Left ventricle myocardium inferior (tissue), 1 donor: ENCODE measurements around the gene TOPAZ1. TPM values are rescaled to one million over a fixed set of nuclear protein-coding genes. Genes with fewer than 3 reads are reported as not detected.

ENCODE experiments used
- DNase-seq: peaks from one replicate; pipeline ENCODE4 v3.0.0-alpha.2; 2020
- H3K27ac ChIP-seq: fragments of 200-600 bp; replicated peaks from 2 replicates; pipeline ENCODE4 v1.8.0; 2021
- H3K27me3 ChIP-seq: fragments of 200-600 bp; 2 replicates; pipeline ENCODE4 v1.8.0; 2021; ENCODE audit warnings: low read depth
- H3K36me3 ChIP-seq: fragments of 200-600 bp; 2 replicates; pipeline ENCODE4 v1.8.0; 2021
- H3K4me1 ChIP-seq: fragments of 200-600 bp; 2 replicates; pipeline ENCODE4 v1.8.0; 2021
- H3K4me3 ChIP-seq: fragments of 200-600 bp; 2 replicates; pipeline ENCODE4 v1.8.0; 2021; ENCODE audit warnings: mild to moderate bottlenecking, moderate library complexity
- H3K9me3 ChIP-seq: fragments of 200-600 bp; replicated peaks from 2 replicates; pipeline ENCODE4 v1.8.0; 2021
- intact Hi-C: fragments of 100-400 bp; cut with micrococcal nuclease; formaldehyde crosslinking; loops from one replicate; pipeline ENCODE4 v1.11.0; 2022
- total RNA-seq: library from RNA; stranded (reverse); fragmentation: NEBNext Ultra II Directional; extraction: Animal tissue kit (Norgen Biotek cat#: 25700); gene quantifications from one replicate; pipeline ENCODE4 v1.2.1, GENCODE V29; 2021
- TF ChIP-seq, protein P1 (sequence below): fragments of 200-600 bp; IDR thresholded peaks from 2 replicates; pipeline ENCODE4 v1.8.0; 2021; ENCODE audit warnings: antibody characterized with exemption, mild to moderate bottlenecking, borderline replicate concordance
- donor health status: DM: no; HTN: yes; CAD: no; lungs with severe emphysema.

The TOPAZ1 gene
- total RNA-seq, 1 donor from 2014 or later = not detected

DNA sequence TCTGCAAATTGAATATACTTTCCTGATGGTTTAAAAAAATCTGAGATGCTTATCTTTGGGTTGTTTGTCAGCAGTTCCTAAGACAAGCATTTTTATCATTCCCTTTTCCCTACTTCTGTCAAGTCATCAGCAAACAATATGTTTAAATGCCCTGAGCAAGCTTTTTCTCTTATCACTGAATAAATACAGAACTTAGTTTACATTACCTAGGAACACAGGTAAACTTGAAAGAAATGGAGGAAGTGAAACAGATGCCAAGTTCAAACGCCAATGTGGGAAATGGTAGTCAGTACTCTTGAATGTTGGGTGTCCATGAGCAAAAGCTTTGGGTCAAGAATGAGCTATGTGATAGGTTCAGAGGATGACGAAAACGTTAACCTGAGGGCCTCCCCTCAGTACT lies 79.6 kb downstream of the TOPAZ1 start:
- Histone ChIP-seq H3K4me3 (no peak overlapping the region), H3K27me3 (peaks cover 11% of the 10 kb centered on the region), H3K4me1 (no peaks in the 10 kb centered on the region), H3K36me3 (no peaks in the 10 kb centered on the region), H3K9me3 (no peaks in the 10 kb centered on the region), H3K27ac (no peak overlapping the region)
- DNase-seq = no peak
- intact Hi-C loops = no loop called here
- TF ChIP-seq, protein P1, sequence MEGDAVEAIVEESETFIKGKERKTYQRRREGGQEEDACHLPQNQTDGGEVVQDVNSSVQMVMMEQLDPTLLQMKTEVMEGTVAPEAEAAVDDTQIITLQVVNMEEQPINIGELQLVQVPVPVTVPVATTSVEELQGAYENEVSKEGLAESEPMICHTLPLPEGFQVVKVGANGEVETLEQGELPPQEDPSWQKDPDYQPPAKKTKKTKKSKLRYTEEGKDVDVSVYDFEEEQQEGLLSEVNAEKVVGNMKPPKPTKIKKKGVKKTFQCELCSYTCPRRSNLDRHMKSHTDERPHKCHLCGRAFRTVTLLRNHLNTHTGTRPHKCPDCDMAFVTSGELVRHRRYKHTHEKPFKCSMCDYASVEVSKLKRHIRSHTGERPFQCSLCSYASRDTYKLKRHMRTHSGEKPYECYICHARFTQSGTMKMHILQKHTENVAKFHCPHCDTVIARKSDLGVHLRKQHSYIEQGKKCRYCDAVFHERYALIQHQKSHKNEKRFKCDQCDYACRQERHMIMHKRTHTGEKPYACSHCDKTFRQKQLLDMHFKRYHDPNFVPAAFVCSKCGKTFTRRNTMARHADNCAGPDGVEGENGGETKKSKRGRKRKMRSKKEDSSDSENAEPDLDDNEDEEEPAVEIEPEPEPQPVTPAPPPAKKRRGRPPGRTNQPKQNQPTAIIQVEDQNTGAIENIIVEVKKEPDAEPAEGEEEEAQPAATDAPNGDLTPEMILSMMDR = no peak

DNA sequence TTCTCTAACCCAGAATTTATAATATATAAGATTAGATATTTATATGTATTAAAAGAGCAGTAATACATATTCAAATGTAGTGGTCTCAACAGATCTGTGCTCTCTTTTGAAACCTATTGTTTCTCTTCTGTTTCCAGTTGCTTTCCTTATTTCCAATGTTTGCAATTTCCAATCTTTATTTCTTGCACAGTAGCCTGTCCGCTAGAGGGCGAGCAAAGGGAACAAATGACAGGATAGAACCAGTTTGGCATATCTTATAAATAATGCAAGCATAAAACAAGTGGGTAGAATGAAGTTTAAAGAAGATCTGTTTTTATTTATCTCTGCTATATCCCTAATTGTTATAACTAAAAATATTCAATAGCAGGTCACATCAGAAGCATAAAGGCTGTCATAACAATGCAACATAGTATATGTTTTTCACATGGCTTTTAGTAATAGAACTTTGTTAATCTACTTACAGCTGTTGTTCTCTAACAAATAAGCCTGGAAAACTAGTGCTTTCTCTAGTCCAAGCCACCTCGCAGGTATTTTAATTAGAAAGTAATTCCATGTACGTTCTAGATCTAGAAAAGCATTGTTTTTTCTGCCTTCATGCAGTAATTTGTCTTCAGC lies 81.8 kb downstream of the TOPAZ1 start:
- DNase-seq = peak; percentile 41
- intact Hi-C loops = no loop called here

DNA sequence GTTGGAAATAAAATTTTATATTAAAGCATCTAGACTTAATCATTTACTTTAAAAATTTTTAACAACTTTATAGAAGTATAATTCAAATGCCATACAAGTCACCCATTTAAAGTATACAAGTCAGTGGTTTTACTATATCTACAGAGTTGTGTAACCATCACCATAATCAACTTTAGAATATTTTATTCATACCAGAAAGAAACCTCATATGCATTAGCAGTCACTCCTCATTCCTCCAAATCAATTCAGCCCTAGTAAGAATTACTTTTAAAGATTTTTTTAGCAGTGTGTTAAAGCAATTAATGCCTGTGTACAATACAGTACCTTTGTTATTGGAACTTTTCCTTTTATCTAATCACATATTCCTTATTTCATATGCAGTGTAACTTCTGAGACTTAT lies 82.9 kb downstream of the TOPAZ1 start:
- Histone ChIP-seq H3K4me1 (no peaks in the 10 kb centered on the region), H3K27me3 (no peaks in the 10 kb centered on the region), H3K36me3 (no peaks in the 10 kb centered on the region), H3K9me3 (no peaks in the 10 kb centered on the region), H3K27ac (no peak overlapping the region), H3K4me3 (no peak overlapping the region)
- DNase-seq = no peak
- intact Hi-C loops = no loop called here
- TF ChIP-seq, protein P1 = no peak

More for the DNA sequence above, 81.8 kb downstream of the TOPAZ1 start:
- TF ChIP-seq, protein P1 = peak; percentile 85
- Histone ChIP-seq H3K27me3 (no peaks in the 10 kb centered on the region), H3K27ac (no peak overlapping the region), H3K9me3 (no peaks in the 10 kb centered on the region), H3K4me1 (no peaks in the 10 kb centered on the region), H3K4me3 (no peak overlapping the region), H3K36me3 (no peaks in the 10 kb centered on the region)

DNA sequence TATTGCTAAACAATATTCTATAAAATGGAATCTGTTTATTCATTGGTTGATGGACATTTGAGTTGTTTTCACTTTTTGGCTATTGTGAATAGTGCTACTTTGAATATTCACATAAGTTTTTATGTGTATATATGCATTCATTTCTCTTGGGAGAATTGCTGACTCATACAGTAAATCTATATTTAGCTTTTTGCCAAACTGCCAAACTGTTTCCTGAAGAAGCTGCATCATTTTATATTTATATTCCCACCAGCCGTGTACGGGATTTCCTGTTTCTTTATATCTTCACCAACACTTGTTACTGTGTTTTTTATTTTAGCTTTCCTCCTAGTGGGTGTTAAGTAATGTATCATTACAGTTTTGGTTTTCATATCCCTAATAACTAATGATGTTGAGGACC lies 84.3 kb downstream of the TOPAZ1 start:
- no peaks in the 10 kb centered on the region for H3K36me3 ChIP-seq
- TF ChIP-seq, protein P1 = no peak
- intact Hi-C loops = no loop called here
- DNase-seq = no peak
- H3K4me3 ChIP-seq = no peak overlapping the region
- no peaks in the 10 kb centered on the region for H3K27me3 ChIP-seq
- H3K9me3 ChIP-seq = no peaks in the 10 kb centered on the region
- peak overlapping the region; percentile 67 for H3K27ac ChIP-seq
- H3K4me1 ChIP-seq = no peaks in the 10 kb centered on the region

DNA sequence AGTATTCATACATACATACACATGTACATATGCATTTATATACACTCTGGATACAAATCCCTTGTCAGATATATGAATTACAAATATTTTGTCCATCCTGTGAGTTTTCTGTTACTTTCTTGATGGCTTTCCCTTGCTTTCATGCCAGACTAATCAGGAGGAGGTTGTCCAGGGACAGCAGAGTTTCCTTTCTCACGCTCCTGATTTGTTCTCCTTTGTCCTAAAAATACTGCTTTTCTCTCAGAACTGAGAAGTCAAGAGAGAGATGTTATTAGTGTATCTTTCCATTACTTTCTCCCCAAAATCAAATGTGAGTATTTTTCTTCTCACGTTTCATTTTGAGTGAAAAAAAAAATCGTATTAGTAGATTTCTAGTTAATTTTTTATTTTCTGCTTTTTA lies 84.8 kb downstream of the TOPAZ1 start:
- Histone ChIP-seq H3K27me3 (no peaks in the 10 kb centered on the region), H3K36me3 (no peaks in the 10 kb centered on the region), H3K4me1 (no peaks in the 10 kb centered on the region), H3K9me3 (no peaks in the 10 kb centered on the region), H3K27ac (peak overlapping the region; percentile 67), H3K4me3 (no peak overlapping the region)
- intact Hi-C loops = no loop called here
- TF ChIP-seq, protein P1 = no peak
- no peak for DNase-seq
